NCI-H446 (cell line): ENCODE measurements around the gene GTPBP10.

Experiments
- DNase-seq, 2 experiments: peaks; one replicate each; lab custom pipeline; 2025; lab: John Stamatoyannopoulos, UW

The GTPBP10 gene

DNA sequence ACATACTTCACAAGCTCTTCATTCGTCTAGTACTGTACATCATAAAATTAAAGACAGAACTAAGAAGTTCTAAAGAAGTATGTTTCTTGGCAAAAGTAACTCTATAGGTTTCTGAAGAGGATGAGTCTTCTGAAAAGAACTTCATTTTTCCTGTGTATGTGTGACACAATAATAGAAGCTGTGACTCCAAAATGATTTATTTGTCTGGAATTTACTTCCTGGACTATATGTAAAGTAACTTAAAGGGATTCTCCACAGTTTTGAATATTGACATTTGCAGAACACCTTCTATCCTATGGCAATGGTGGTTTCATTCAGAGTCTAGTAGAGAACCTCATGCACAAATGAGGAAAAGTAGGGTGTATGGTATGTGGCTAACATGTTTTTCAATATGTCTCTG is 36.9 kb downstream of the GTPBP10 start:
- DNase-seq, result no peak

- no peak for DNase-seq
Observed at GRCh38 chr7:90383861-90384260, 37.3 kb downstream of the GTPBP10 start.

- DNase-seq, result no peak
Observed at GRCh38 chr7:90384433-90384832, 37.9 kb downstream of the GTPBP10 start.

DNA sequence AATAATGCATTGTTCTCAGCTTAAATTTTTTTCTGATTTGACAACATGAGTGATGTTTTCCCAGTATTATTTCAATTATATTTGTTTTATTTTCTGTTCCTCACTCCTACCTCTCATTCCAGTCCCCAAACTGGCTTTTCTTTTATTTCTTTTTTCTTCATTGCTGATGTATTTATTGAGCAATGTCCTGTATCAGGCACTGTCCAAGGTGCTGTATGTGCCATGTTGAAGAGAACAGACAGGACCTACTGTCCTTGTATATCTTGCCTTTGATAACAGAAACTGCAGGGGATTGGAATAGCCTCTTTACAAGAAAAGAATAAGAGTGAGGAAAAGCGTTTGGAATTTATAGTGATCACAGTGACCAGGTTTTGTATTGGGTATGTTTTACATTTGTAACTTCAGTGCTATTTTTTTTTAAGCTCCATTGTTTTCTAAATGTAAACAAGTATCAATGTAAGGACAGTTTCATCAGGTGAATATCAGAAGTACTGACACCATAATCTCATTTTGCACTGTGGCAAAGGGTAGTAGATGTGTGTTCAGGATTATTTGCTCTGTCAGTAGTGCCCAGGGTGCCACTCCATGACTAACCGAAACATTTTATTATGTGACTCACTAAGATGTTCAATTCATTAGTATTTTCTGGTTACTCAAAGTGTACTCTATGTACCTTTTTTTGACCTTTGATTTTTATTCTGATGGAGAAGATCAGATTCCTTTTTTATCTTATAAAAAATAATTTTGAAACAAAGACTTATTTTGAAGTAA is 41.1 kb downstream of the GTPBP10 start:
- no peak for DNase-seq

GRCh38 chr7:90390926-90391325 is 44.4 kb downstream of the GTPBP10 start:
- no peak for DNase-seq

DNA sequence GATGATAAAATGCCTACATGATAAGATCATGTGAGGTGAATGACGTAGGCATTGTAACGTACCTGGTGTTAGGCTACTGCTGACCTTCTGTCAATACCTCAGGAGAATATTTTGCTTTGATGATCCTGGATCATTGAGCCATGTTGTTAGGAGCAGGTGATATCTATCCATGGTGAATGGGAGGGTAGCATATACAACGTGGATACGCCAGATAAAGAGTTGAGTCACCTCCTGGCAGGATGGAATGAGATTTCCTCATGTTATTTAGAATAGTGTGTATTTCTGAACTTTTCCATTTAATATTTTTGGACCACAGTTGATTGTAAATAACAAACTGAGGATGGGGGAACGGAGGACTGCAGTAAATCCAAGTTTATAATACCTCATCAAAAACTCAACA is 45.0 kb downstream of the GTPBP10 start:
- DNase-seq, result no peak

DNA sequence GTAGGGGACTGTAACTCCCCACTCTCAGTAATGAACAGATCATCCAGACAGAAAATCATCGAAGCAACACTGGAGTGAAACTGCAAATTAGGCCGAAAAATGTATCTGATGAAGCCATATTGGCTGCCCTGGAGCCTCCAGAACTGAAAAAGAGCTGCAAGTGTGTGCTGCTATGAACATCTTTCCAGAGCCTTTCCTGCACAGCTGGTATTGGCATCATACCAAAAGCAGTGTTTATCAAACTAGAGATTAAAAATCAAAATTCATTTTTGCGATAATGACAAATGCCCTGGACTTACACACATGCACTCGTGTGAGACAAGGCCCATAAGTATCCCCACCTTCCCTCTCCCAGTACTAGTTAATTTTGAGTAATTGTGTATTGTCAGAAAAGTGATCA is 49.9 kb downstream of the GTPBP10 start:
- no peak for DNase-seq

GRCh38 chr7:90401989-90402388 is 55.5 kb downstream of the GTPBP10 start:
- peak; percentile 59 to 71 for DNase-seq

- no peak for DNase-seq
Observed at GRCh38 chr7:90402785-90403173, 56.3 kb downstream of the GTPBP10 start.

- DNase-seq, result peak; percentile 65 to 87
Observed at GRCh38 chr7:90403174-90404113, 56.9 kb downstream of the GTPBP10 start, which contains the start of gene CLDN12. TSS of gene CLDN12 (plus strand) at chr7:90403461. CDS start at chr7:90412677, 9,216 bp downstream.

- no peak for DNase-seq
Observed at GRCh38 chr7:90404777-90405176, 58.3 kb downstream of the GTPBP10 start.

DNA sequence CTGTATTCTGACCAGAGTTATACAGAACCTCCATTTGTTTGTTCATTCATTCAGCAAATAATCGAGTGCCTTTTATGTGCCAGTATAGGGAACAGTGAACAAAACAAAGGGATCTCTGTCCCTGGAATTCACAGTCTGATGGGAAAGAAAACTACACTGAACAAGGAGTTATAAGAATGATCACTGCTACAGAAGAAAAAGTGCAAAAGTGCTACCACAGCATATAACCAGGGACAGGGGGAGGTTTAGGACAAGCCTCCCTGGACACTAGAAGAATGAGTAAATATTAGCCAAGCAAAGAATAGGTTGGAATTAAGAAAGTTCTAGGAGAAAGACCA is 60.9 kb downstream of the GTPBP10 start:
- DNase-seq, result no peak

DNA sequence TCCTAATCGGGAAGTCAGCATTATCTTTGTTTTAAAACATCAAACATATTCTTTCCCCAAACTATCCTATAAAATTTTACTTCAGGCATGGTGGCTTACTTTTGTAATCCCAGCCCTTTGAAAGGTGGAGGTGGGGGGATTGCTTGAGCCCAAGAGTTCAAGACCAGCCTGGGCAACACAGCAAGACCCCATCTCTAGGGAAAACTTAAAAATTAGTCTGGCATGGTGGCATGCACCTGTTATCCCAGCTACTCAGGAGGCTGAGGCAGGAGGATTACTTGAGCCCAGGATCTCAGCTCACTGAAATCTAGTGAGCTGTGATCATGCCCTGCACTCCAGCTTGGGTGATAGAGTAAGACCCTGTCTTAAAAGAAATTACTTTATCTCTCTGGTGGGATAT is 61.6 kb downstream of the GTPBP10 start:
- no peak for DNase-seq

DNA sequence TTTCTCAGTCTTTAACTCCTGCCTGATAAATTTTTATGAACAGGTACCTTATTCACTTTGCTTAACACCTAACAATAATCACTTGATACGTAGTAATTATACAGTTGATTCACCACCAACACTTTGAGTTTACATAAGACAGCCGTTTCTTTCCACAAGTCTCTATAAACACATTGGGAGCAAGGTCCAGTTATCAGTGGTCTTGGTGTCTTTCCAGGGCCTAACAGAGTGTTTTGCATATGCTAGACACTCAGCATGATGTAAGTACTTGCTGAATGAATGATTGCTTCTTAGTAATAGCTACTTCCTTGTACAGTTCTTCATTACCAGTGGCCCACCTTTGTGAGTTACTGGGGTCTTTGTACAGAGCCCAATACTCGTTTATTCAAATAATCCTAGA is 63.2 kb downstream of the GTPBP10 start:
- DNase-seq, result no peak

- no peak for DNase-seq
Observed at GRCh38 chr7:90411510-90411909, 65.0 kb downstream of the GTPBP10 start.

DNA sequence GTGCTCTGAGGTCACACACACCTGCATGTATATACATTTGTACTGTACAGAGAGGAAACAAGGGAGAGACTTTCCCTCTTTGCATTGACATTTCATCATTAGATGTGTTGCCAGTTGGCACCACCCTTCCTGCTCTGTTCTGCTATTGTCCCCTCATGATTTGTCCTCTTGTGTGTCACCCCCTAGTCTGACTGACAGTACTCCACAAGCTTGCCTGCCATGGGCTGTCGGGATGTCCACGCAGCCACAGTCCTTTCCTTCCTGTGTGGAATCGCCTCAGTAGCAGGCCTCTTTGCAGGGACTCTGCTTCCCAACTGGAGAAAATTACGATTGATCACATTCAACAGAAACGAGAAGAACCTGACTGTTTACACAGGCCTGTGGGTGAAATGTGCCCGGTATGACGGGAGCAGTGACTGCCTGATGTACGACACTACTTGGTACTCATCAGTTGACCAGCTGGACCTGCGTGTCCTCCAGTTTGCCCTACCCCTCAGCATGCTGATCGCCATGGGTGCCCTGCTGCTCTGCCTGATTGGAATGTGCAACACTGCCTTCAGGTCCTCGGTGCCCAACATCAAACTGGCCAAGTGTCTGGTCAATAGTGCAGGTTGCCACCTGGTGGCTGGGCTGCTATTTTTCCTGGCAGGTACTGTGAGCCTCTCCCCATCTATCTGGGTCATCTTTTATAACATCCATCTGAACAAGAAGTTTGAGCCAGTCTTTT is 66.1 kb downstream of the GTPBP10 start:
- DNase-seq, result no peak

GRCh38 chr7:90413185-90413528 is 66.6 kb downstream of the GTPBP10 start:
- DNase-seq, result no peak

DNA sequence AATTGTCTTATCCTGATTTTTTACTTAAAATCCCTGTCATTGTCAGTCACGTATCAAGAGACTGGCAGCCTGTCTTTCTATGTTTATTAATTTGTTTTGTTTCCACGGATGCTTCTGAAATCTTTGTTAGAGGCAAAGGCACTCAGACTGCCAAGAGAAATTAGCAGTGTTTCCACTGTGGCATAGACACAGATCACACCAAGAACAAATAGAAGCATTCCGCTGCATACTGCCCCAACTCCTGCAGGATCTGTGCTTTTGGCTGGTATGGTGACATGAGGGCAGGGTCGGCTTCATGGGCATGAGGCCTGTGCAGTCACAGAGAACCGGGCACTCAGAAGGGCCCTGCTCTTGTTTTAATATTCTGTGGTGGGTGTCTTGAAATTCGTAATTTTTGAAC is 75.1 kb downstream of the GTPBP10 start:
- DNase-seq, result no peak

- DNase-seq, result no peak
Observed at GRCh38 chr7:90424720-90425119, 78.2 kb downstream of the GTPBP10 start.

DNA sequence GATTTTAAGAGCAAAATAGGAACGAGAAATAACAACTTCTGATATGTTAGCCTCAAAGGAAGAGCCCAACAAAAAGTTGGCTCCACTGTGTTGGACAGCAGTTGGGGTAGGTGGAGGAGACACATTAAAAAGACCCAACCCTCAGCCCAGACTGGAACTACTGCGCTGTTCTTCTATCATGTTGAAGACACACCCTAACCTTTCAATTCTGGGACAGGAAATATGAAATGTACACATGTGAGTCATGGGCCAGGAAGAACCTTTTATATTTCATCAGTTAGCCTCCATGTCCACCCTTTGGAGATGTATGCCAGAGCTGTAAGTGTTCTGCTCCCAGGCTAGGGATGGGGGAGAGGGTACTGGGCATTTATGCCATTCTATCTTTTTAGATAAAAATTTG is 78.9 kb downstream of the GTPBP10 start:
- no peak for DNase-seq

- DNase-seq, result peak in 1 of 2 experiments; percentile 17
Observed at GRCh38 chr7:90430614-90431460, 84.3 kb downstream of the GTPBP10 start.

GRCh38 chr7:90432752-90433151 is 86.2 kb downstream of the GTPBP10 start:
- DNase-seq, result no peak
